Esophagus muscularis mucosa (tissue), 4 donors: Measurements from ENCODE around the gene UQCRH. TPM values are rescaled to one million over a fixed set of nuclear protein-coding genes. Genes with fewer than 3 reads are reported as not detected.

Experiments
- DNase-seq: peaks from one replicate; pipeline ENCODE4 v3.0.0-alpha.2; 2017; ENCODE audit errors: extremely low spot score
- H3K27ac ChIP-seq, 4 donors: fragments of 200-600 bp; sonication (generic); replicated peaks in 1 of 4; 1 replicate in 3 of 4; 2 replicates in 1 of 4; pipeline ENCODE4 v1.5.1; 2016 to 2019; ENCODE audit warnings: mild to moderate bottlenecking in 1 of 4
- H3K27me3 ChIP-seq, 4 donors: fragments of 200-600 bp; sonication (generic); one replicate each; pipeline versions ENCODE4 v1.5.1 to v1.6.0; 2016 to 2019
- H3K36me3 ChIP-seq, 4 donors: fragments of 200-600 bp; sonication (generic); one replicate each; pipeline ENCODE4 v1.5.1; 2016 to 2019
- H3K4me1 ChIP-seq, 4 donors: fragments of 200-600 bp; sonication (generic); one replicate each; pipeline ENCODE4 v1.5.1; 2016 to 2019
- H3K4me3 ChIP-seq, 4 donors: fragments of 200-600 bp; sonication (generic); 1 replicate in 2 of 4; 2 replicates in 2 of 4; pipeline ENCODE4 v1.5.1; 2016 to 2019; ENCODE audit warnings: mild to moderate bottlenecking in 4 of 4, moderate library complexity in 1 of 4
- H3K9me3 ChIP-seq, 4 donors: fragments of 200-600 bp; sonication (generic); 1 replicate in 3 of 4; 2 replicates in 1 of 4; pipeline ENCODE4 v1.5.1; 2016 to 2019
- EP300 ChIP-seq: sonication (generic); formaldehyde crosslinking; IDR thresholded peaks from one replicate; pipeline ENCODE4 v1.6.1; 2017; ENCODE audit warnings: antibody characterized with exemption
- POLR2A ChIP-seq: fragments of 450-650 bp; IDR thresholded peaks from one replicate; pipeline ENCODE4 v1.6.1; 2017; ENCODE audit warnings: antibody characterized with exemption, moderate library complexity, mild to moderate bottlenecking, low read depth
- POLR2AphosphoS5 ChIP-seq, 2 donors: sonication (generic); formaldehyde crosslinking; IDR thresholded peaks; one replicate each; pipeline ENCODE4 v1.6.1; 2017; ENCODE audit warnings: antibody characterized with exemption in 2 of 2
- WGBS: methylation state at CpG from one replicate; pipeline ENCODE4 v1.1.5; 2018; 5-methylcytosine and 5-hydroxymethylcytosine counted together
- intact Hi-C: fragments of 100-400 bp; cut with DNase I; formaldehyde crosslinking; loops from one replicate; pipeline ENCODE4 v1.15.1; 2023
- total RNA-seq, 4 donors: library from RNA; depleted of rRNA; stranded (reverse); fragments of >200 nt; gene quantifications; one replicate each; pipeline versions ENCODE4 v1.1.0 to v1.2.1, GENCODE V29; 2016
- TF ChIP-seq, protein P1 (sequence below), 3 experiments: fragments of 200-600 bp in 2 of 3; fragments of 450-650 bp in 1 of 3; sonication (generic) in 2 of 3; IDR thresholded peaks; one replicate each; pipeline ENCODE4 v1.5.1; 2017 to 2019; ENCODE audit warnings: antibody characterized with exemption in 3 of 3, mild to moderate bottlenecking in 2 of 3, moderate library complexity in 1 of 3

Gene UQCRH
- total RNA-seq: 100 to 1,000 TPM; 148 to 412 (median 283) TPM

DNA sequence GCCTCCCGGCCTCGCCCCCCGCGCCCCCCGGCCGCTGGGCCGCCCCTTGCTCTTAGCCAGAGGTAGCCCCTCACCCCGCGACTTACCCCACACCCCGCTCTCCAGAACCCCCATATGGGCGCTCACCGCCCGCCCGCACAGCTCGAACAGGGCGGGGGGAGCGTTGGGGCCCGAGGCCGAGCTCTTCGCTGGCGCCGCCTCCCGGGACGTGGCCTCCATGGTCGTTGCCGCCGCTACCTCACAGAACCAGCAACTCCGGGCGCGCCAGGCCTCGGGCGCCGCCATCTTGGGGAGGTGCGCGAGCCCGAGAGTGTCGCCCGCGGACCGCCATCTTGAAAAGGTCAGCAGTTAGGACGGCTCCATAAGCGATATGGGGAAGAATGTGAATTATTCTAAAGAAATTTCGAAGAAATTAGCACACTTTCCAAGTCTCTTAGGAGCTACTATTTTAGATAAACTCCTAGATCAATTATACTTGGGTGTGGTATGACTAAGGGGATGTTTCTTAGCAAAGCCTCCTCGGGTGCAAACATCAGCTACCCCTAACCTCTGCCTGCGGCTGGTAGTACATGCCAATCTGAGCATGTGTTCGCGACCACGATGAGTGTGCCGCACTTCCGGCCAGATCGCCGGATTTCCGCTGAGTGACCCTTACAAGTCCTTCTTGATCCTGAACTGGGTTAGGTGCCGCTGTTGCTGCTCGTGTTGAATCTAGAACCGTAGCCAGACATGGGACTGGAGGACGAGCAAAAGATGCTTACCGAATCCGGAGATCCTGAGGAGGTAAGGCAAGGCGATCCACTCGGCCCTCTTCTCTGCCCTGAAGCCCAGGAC, at the start of gene UQCRH, which contains the start of gene LRRC41:
Gene UQCRH, plus strand, starts transcription at position 661 of the 834 bp plus-strand sequence. Its CDS starts 69 bp downstream, at position 730.
Gene LRRC41, minus strand, starts transcription at position 579 of the 834 bp plus-strand sequence. Its CDS starts 294 bp downstream, at position 285.
- H3K27ac ChIP-seq: peak within 1 kb of the TSS; percentile 97 to 100 (median 98)
- H3K9me3 ChIP-seq: no peaks in the 10 kb centered on the region
- 0% methylated on average over 6 of the region's 61 CpGs for WGBS
- TF ChIP-seq POLR2AphosphoS5 (IDR thresholded peaks at IDR 0.05) (peak; percentile 95), EP300 (no peak), POLR2A (peak; percentile 63)
- TF ChIP-seq, protein P1, sequence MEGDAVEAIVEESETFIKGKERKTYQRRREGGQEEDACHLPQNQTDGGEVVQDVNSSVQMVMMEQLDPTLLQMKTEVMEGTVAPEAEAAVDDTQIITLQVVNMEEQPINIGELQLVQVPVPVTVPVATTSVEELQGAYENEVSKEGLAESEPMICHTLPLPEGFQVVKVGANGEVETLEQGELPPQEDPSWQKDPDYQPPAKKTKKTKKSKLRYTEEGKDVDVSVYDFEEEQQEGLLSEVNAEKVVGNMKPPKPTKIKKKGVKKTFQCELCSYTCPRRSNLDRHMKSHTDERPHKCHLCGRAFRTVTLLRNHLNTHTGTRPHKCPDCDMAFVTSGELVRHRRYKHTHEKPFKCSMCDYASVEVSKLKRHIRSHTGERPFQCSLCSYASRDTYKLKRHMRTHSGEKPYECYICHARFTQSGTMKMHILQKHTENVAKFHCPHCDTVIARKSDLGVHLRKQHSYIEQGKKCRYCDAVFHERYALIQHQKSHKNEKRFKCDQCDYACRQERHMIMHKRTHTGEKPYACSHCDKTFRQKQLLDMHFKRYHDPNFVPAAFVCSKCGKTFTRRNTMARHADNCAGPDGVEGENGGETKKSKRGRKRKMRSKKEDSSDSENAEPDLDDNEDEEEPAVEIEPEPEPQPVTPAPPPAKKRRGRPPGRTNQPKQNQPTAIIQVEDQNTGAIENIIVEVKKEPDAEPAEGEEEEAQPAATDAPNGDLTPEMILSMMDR (IDR thresholded peaks at IDR 0.05): no peak
- peak within 1 kb of the TSS; percentile 75 to 99 (median 83) for H3K4me3 ChIP-seq
- no peaks in the 10 kb centered on the region for H3K27me3 ChIP-seq
- peaks cover 69 to 81% (median 78%) of the 10 kb centered on the region in 4 donors for H3K4me1 ChIP-seq
- H3K36me3 ChIP-seq: peaks cover 0 to 12% (median 0%) of the 10 kb centered on the region in 4 donors
- intact Hi-C loops: loop anchor here (2.0 kb wide), 1 partner anchor 38 kb away; the partner anchor contains the start of gene NSUN4
- peak; percentile 99 for DNase-seq

DNA sequence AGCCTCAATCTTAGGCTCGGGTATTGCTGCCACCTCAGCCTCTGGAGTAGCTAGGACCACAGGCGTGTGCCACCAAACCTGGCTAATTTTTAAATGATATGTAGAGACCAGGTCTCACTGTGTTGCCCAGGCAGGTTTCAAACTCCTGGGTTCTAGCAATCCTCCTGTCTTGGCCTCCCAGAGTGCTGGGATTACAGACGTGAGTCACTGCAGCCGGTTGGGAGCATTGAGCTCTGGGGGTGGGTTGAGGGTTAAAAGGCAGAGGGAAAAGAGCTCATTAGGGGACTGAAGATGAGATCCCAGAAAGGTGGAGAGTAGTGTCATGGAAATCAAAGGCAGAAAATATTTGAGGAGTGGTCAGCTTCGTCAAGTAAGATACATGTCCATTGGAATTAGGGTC, 48.8 kb upstream of the UQCRH start:
- H3K27ac ChIP-seq: no peak overlapping the region
- no peak overlapping the region for H3K4me3 ChIP-seq
- no peaks in the 10 kb centered on the region for H3K4me1 ChIP-seq
- H3K27me3 ChIP-seq: no peaks in the 10 kb centered on the region
- WGBS: 95% methylated on average over 5 of the region's 5 CpGs
- intact Hi-C loops: no loop called here
- DNase-seq: no peak
- H3K36me3 ChIP-seq: no peaks in the 10 kb centered on the region
- TF ChIP-seq POLR2A (no peak), EP300 (no peak), POLR2AphosphoS5 (IDR thresholded peaks at IDR 0.05) (no peak)
- TF ChIP-seq, protein P1 (IDR thresholded peaks at IDR 0.05): no peak
- no peaks in the 10 kb centered on the region for H3K9me3 ChIP-seq

DNA sequence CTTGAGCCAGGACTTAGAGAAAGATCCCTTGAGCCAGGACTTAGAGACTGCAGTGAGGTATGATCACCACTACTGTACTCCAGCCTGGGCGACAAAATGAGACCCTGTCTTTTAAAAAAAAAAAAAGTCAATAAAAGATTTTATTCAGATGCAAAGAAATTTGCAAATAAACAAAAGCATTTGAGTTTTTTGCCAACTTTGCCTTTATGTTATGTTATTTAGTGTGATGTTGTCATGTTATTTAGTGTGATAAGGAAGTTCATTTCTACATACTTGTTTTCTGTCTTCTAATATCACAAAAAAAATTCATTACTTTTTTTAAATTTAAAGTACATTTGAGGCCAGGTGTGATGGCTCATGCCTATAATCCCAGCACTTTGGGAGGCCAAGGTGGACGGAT, 47.0 kb upstream of the UQCRH start:
- Histone ChIP-seq H3K27ac (no peak overlapping the region), H3K4me3 (no peak overlapping the region), H3K9me3 (no peaks in the 10 kb centered on the region), H3K27me3 (no peaks in the 10 kb centered on the region), H3K4me1 (no peaks in the 10 kb centered on the region), H3K36me3 (no peaks in the 10 kb centered on the region)
- intact Hi-C loops: no loop called here
- WGBS: 93% methylated on average over 2 of the region's 2 CpGs
- no peak for TF ChIP-seq EP300
- TF ChIP-seq, protein P1 (IDR thresholded peaks at IDR 0.05): no peak
- no peak for TF ChIP-seq POLR2A
- no peak for DNase-seq

DNA sequence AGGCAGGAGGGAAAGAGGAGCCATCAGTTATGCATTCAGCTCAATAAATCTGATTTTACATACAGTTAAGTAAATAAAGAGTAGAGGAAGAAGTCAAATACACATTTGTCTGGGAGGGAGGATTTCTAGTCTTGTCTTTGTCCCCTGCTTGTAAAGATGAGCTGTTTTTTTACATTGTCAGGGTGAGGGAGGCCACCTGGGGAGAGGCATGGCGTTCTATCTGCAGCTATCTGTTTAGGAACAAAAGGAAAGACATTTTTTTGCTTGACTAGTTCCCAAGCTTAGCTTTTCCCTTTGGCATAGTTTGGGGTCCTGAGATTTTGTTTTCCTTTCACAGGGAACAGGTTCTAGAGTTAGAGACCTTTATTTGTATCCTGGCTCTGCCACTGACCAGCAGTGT, 41.0 kb upstream of the UQCRH start:
- Histone ChIP-seq H3K36me3 (no peaks in the 10 kb centered on the region), H3K4me3 (no peak overlapping the region), H3K9me3 (no peaks in the 10 kb centered on the region), H3K4me1 (no peaks in the 10 kb centered on the region), H3K27me3 (no peaks in the 10 kb centered on the region), H3K27ac (no peak overlapping the region)
- intact Hi-C loops: no loop called here
- no peak for TF ChIP-seq POLR2A
- no peak for TF ChIP-seq POLR2AphosphoS5 (IDR thresholded peaks at IDR 0.05)
- TF ChIP-seq, protein P1 (IDR thresholded peaks at IDR 0.05): no peak
- no peak for TF ChIP-seq EP300
- no peak for DNase-seq
- WGBS: 90% methylated on average over 1 of the region's 1 CpG
